K562 (cell line): Measurements from ENCODE around the gene SAMD13. TPM values are rescaled to one million over a fixed set of nuclear protein-coding genes. Genes with fewer than 3 reads are reported as not detected.

Experiments used
- JUND ChIP-seq, 2 experiments: IDR thresholded peaks; 2 replicates in 1 of 2; 3 replicates in 1 of 2; pipeline ENCODE4 v1.6.1; 2011; ENCODE audit warnings: borderline replicate concordance in 2 of 2, low read depth in 2 of 2, low read length in 2 of 2, improper control_type of control experiment in 1 of 2, missing biosample characterization in 1 of 2, missing genetic modification characterization in 1 of 2, missing genetic modification reagents in 1 of 2
- MCM5 ChIP-seq: fragments of 450-650 bp; IDR thresholded peaks from 2 replicates; pipeline ENCODE4 v1.6.1; 2016; ENCODE audit warnings: low read depth
- NFE2 ChIP-seq: IDR thresholded peaks from 2 replicates; pipeline ENCODE4 v1.6.1; 2014; ENCODE audit warnings: antibody characterized with exemption, low read depth
- RFX5 ChIP-seq: IDR thresholded peaks from 2 replicates; pipeline ENCODE4 v1.6.1; 2011; ENCODE audit warnings: low read depth, mild to moderate bottlenecking, improper control_type of control experiment, low read length
- SMARCC2 ChIP-seq: fragments of 450-650 bp; IDR thresholded peaks from 2 replicates; pipeline ENCODE4 v1.6.1; 2017; ENCODE audit warnings: antibody characterized with exemption, moderate library complexity, mild to moderate bottlenecking, low read depth
- SOX6 ChIP-seq: fragments of 450-650 bp; IDR thresholded peaks from 2 replicates; pipeline ENCODE4 v1.6.1; 2014; ENCODE audit warnings: mild to moderate bottlenecking
- SRSF9 ChIP-seq: fragments of 200-400 bp; formaldehyde crosslinking; IDR thresholded peaks from 2 replicates; pipeline ENCODE4 v1.6.1; 2017; ENCODE audit warnings: low read depth, low read length, borderline replicate concordance
- TFAM ChIP-seq: fragments of 250-450 bp; sonication (Bioruptor Pico); conservative IDR thresholded peaks from 2 replicates; pipeline ENCODE4 v1.5.0; 2021; ENCODE audit warnings: mild to moderate bottlenecking, moderate library complexity
- XRCC5 ChIP-seq: fragments of 200-400 bp; formaldehyde crosslinking; IDR thresholded peaks from 2 replicates; pipeline ENCODE4 v1.6.1; 2017; ENCODE audit warnings: low read depth, mild to moderate bottlenecking, low read length
- ZFX ChIP-seq: sonication (generic); formaldehyde crosslinking; IDR thresholded peaks from 2 replicates; pipeline ENCODE4 v1.8.0; 2022; ENCODE audit warnings: mild to moderate bottlenecking, missing genetic modification reagents, moderate library complexity
- ZNF121 ChIP-seq: sonication (generic); formaldehyde crosslinking; conservative IDR thresholded peaks from 2 replicates; pipeline ENCODE4 v1.8.0; 2022; ENCODE audit warnings: missing genetic modification reagents
- ZNF23 ChIP-seq: fragments of 250-450 bp; sonication (Bioruptor Pico); IDR thresholded peaks from 2 replicates; pipeline ENCODE4 v1.4.0; 2020; ENCODE audit warnings: mild to moderate bottlenecking
- polyA plus RNA-seq, 8 experiments: library from polyadenylated mRNA; depleted of rRNA in 4 of 8; stranded (reverse) in 5 of 8; unstranded in 3 of 8; fragments of >200 nt; fragmentation: Nextera tagmentation in 2 of 8; fragmentation: Illumina TruSeq in 1 of 8; extraction: Ambion mirVana in 2 of 8; extraction: Trizol in 1 of 8; gene quantifications; 2 replicates each; pipeline versions ENCODE4 v1.2.1 to v1.2.3, GENCODE V29; 2011 to 2014; ENCODE audit warnings: inconsistent platforms in 1 of 8, missing spikeins in 1 of 8
- total RNA-seq, 7 experiments: library from RNA; depleted of rRNA in 6 of 7; stranded (reverse); fragments of >200 nt in 6 of 7; fragmentation: Illumina TruSeq in 2 of 7; extraction: Trizol in 2 of 7; gene quantifications; 2 replicates each; pipeline versions ENCODE4 v1.2.1 to v1.2.3, GENCODE V29; 2011 to 2021; ENCODE audit warnings: low replicate concordance in 1 of 7
- TF ChIP-seq, protein P1 (sequence below): fragments of 250-450 bp; sonication (Bioruptor Pico); IDR thresholded peaks from 2 replicates; pipeline ENCODE4 v1.4.0; 2020
- TF ChIP-seq, protein P2 (sequence below), 2 experiments: IDR thresholded peaks in 1 of 2; conservative IDR thresholded peaks in 1 of 2; 2 replicates each; pipeline ENCODE4 v1.6.1; 2016; ENCODE audit warnings: low read depth in 2 of 2, mild to moderate bottlenecking in 1 of 2, missing compliant biosample characterization in 1 of 2, missing genetic modification characterization in 1 of 2, moderate library complexity in 1 of 2
- TF ChIP-seq, protein P3 (sequence below): fragments of 450-650 bp; formaldehyde crosslinking; IDR thresholded peaks from 2 replicates; pipeline ENCODE4 v1.4.0; 2022; ENCODE audit warnings: missing genetic modification characterization
- TF ChIP-seq, protein P4 (sequence below): fragments of 450-650 bp; IDR thresholded peaks from 2 replicates; pipeline ENCODE4 v1.6.1; 2017; ENCODE audit warnings: mild to moderate bottlenecking, moderate library complexity
- TF ChIP-seq, protein P5 (sequence below): fragments of 250-450 bp; sonication (Bioruptor Pico); IDR thresholded peaks from 2 replicates; pipeline ENCODE4 v1.5.0; 2021

SAMD13 gene
- total and polyA plus RNA-seq, 9 of the 15 experiments (the other 6 are each of a cell fraction or from before 2014, with no cell fraction given): 0.78 to 2.7 (median 1.00) TPM

DNA sequence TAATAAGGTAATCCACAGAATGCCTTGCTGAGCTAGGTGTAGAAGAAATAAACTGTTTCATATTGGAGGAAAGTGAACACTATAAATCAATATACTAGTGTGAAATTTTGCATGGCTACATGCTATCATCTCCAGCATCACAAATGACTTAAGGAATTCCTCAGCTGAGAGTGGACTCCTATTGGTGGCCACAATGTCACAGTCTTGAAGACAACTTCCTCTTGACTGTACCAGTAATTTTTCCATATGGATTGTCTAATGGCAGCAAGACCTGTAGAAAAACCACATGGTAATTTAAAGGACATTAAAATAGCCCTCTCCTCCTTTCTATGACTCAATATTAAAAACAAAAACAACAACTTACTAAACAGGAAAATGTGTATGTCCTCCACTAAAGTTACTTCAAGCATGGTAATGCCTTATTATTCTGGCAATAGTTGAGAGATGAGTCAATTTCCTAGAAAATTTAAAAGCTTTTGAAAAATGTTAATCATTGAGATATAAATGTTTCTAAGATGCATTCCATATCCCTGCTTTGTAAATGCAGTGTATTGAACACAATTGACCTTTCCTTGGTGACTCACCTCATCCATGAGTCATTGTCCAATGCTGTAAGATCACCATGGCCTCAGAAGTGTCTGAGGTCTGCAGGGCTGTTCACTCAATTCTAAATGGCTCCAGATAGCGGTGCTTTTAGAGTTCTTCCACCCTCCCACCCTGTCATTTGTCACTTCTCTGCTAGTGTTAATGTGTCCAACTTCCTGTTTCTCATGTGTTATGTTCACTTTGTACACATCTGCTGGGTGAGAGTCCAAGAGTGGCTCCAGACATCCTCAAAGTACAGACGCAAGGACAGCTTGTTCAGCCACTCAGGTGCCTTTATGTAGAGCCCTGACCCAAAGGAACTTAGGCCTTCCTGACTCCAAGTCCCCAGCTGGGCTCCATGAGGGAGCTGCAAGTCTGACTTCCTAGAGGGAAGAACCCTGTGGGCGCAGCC lies 64.0 kb downstream of the SAMD13 start (continued):
- TF ChIP-seq, protein P1, sequence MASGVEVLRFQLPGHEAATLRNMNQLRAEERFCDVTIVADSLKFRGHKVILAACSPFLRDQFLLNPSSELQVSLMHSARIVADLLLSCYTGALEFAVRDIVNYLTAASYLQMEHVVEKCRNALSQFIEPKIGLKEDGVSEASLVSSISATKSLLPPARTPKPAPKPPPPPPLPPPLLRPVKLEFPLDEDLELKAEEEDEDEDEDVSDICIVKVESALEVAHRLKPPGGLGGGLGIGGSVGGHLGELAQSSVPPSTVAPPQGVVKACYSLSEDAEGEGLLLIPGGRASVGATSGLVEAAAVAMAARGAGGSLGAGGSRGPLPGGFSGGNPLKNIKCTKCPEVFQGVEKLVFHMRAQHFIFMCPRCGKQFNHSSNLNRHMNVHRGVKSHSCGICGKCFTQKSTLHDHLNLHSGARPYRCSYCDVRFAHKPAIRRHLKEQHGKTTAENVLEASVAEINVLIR: no peak
- TF ChIP-seq MCM5 (no peak), NFE2 (0 out of 2 replicates have a peak, but pooled peaks have one; percentile 22), JUND (IDR thresholded peaks at IDR 0.05; ENCODE audit: borderline replicate concordance, low read depth, low read length) (peak; percentile 96), JUND (tag; IDR thresholded peaks at IDR 0.05; ENCODE audit: borderline replicate concordance, low read depth, low read length) (peak; percentile 96), TFAM (CRISPR knock-in tag) (no peak), SRSF9 (no peak), SOX6 (no peak), ZNF23 (CRISPR knock-in tag) (no peak), SMARCC2 (0 out of 2 replicates have a peak, but pooled peaks have one; percentile 38), RFX5 (no peak), ZNF121 (CRISPR knock-in tag) (no peak), XRCC5 (no peak), ZFX (no peak)
- TF ChIP-seq, protein P2, sequence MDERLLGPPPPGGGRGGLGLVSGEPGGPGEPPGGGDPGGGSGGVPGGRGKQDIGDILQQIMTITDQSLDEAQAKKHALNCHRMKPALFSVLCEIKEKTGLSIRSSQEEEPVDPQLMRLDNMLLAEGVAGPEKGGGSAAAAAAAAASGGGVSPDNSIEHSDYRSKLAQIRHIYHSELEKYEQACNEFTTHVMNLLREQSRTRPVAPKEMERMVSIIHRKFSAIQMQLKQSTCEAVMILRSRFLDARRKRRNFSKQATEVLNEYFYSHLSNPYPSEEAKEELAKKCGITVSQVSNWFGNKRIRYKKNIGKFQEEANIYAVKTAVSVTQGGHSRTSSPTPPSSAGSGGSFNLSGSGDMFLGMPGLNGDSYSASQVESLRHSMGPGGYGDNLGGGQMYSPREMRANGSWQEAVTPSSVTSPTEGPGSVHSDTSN (CRISPR knock-in tag; IDR thresholded peaks at IDR 0.05; ENCODE audit: low read depth): no peak
- TF ChIP-seq, protein P2 (tag; conservative IDR thresholded peaks at IDR 0.05; ENCODE audit: low read depth): peak; percentile 61; the same call in 1 of the 2 replicates
- TF ChIP-seq, protein P3, sequence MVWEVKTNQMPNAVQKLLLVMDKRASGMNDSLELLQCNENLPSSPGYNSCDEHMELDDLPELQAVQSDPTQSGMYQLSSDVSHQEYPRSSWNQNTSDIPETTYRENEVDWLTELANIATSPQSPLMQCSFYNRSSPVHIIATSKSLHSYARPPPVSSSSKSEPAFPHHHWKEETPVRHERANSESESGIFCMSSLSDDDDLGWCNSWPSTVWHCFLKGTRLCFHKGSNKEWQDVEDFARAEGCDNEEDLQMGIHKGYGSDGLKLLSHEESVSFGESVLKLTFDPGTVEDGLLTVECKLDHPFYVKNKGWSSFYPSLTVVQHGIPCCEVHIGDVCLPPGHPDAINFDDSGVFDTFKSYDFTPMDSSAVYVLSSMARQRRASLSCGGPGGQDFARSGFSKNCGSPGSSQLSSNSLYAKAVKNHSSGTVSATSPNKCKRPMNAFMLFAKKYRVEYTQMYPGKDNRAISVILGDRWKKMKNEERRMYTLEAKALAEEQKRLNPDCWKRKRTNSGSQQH (CRISPR knock-in tag): no peak
- TF ChIP-seq, protein P4, sequence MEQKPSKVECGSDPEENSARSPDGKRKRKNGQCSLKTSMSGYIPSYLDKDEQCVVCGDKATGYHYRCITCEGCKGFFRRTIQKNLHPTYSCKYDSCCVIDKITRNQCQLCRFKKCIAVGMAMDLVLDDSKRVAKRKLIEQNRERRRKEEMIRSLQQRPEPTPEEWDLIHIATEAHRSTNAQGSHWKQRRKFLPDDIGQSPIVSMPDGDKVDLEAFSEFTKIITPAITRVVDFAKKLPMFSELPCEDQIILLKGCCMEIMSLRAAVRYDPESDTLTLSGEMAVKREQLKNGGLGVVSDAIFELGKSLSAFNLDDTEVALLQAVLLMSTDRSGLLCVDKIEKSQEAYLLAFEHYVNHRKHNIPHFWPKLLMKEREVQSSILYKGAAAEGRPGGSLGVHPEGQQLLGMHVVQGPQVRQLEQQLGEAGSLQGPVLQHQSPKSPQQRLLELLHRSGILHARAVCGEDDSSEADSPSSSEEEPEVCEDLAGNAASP: no peak
- TF ChIP-seq, protein P5, sequence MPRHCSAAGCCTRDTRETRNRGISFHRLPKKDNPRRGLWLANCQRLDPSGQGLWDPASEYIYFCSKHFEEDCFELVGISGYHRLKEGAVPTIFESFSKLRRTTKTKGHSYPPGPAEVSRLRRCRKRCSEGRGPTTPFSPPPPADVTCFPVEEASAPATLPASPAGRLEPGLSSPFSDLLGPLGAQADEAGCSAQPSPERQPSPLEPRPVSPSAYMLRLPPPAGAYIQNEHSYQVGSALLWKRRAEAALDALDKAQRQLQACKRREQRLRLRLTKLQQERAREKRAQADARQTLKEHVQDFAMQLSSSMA (CRISPR knock-in tag): no peak
